Measurements from ENCODE around the gene PITRM1.

The PITRM1 gene

GRCh38 chr10:3139216-3139910 is 33.2 kb downstream of the PITRM1 start:
- DNase-seq (ENCODE audit: low spot score), result no peak

GRCh38 chr10:3137958-3138726 is 34.4 kb downstream of the PITRM1 start:
- no peak for DNase-seq (ENCODE audit: low spot score)

DNA sequence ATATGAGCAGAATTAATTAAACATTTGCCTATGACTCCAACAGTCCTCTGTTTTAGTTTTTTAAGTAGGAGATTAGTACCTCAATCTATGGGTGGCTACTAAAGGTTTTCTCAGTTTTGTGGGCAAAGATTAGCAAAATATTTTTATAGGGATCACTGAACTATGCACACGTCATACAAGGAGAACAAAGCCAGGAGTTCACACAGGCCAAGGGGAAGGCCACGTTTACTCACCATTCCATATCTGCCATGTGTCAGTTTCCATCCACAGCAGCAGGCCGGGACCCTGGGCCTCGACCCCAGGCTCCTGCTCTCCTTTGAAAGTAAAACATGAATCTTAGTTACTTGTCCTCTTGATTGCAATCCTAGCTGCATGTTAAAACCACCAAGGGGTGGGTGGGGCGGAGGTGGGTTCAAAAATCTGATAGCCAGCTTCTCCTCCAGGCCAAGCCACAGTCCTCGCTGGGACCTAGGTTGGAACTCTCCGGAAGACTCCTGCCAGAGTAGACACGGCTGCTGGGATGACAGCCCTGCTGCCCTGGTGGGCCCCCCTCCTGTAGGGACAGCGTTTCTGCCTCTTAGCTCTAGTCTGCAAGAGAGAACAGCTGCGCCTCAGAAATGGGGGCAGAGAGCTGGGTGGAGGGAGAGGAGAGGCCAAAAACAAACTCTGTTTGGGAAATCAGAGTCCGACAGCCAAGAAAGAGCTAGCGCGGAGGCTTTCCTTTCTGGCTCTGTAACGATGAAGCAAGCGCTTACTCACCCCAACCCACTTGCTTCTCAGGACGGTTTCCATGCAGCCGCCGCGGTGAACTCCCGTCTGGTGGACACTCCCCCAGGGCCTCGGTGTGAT is 35.6 kb downstream of the PITRM1 start:
- DNase-seq (ENCODE audit: low spot score), result no peak

- no peak for DNase-seq (ENCODE audit: low spot score)
These were observed 36.2 kb downstream of the PITRM1 start for GRCh38 chr10:3136336-3136735.

DNA sequence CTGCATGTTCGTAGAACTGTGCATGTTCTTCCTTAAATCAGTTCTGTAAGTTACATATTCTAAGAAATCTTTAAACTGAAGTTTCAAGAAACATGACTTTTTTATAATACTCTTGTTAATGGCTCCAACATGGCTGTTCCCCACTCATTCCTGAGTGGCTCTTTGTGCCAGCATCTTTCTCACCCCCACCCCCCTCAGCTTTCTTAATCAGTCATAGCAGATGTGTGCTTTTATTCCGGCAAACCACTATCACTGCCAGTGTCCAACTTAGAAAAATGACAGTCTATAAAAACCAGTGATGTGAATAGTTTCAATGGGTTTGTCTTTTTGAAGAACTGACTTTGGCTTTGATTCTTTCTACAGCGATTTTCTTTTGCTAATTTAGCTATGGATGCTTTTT is 37.6 kb downstream of the PITRM1 start:
- DNase-seq (ENCODE audit: low spot score), result no peak

DNA sequence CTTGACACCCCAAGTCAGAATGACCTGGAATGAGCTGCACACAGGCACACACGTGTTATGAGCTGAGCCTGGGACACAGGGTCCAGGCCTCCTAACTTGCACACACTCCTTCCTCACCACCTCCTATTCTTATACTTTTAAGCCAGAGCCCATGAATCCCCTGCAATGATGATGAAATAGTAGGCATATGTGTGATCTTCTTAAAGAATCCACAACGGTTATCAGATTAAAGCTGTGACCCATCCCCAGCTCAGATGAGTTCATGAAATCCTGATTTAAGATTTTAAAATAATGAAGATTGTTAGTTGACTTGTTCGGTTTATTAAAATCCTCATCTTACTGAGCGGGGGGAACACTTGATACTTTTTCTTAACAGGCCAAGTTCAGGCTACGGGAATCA is 38.6 kb downstream of the PITRM1 start:
- no peak for DNase-seq (ENCODE audit: low spot score)

DNA sequence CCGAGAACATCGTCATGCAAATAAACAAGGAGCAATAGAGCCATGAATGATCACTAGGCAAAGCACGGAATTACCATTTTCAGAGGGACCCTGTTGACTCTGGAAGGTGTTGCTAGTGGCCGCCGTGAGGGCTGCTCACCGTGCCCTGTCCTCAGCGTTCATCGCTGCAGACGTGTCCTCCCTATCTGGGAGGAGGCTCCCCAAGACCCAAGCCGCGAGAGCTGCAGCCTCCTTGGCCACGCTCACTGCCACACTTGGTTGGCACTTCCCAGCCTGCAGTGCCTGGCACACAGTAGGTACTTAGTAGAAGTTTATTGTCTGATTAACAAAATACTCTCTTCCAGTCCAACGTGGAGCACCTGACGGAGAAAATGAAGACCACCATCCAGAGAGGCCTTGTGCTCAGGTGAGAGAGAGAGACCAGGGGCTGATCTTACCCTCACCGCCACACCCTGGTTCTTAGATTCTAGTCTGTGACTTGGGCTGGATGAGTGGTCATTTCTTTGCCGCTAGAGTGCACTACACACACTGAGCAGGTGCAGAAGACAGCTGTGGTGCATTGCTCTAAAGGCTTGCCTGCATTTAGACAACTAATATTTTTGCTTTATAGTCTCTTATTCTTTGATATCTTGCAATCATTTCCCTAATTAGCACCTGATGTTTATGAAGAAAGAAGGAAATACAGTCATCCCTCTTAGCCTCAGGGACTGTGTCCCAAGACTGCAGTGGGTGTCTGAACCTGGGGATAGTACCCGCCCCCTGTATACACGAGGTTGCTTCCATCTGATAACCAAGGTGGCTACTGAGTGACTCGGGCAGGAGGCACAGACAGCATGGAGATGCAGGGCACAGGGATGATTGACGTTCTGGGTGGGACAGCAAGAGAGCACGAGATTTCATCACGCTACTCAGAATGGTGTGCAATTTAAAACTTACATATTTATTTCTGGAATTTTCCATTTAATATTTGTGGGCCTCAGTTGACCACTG is 40.3 kb downstream of the PITRM1 start:
- no peak for DNase-seq (ENCODE audit: low spot score)

- no peak for DNase-seq (ENCODE audit: low spot score)
These were observed 41.5 kb downstream of the PITRM1 start for GRCh38 chr10:3131098-3131497.

GRCh38 chr10:3129581-3130340 is 42.8 kb downstream of the PITRM1 start:
- DNase-seq (ENCODE audit: low spot score), result no peak

- no peak for DNase-seq (ENCODE audit: low spot score)
These were observed 44.0 kb downstream of the PITRM1 start for GRCh38 chr10:3128379-3129130.

- no peak for DNase-seq (ENCODE audit: low spot score)
These were observed 44.7 kb downstream of the PITRM1 start for GRCh38 chr10:3127921-3128320.

- no peak for DNase-seq (ENCODE audit: low spot score)
These were observed 45.7 kb downstream of the PITRM1 start for GRCh38 chr10:3126741-3127346.

DNA sequence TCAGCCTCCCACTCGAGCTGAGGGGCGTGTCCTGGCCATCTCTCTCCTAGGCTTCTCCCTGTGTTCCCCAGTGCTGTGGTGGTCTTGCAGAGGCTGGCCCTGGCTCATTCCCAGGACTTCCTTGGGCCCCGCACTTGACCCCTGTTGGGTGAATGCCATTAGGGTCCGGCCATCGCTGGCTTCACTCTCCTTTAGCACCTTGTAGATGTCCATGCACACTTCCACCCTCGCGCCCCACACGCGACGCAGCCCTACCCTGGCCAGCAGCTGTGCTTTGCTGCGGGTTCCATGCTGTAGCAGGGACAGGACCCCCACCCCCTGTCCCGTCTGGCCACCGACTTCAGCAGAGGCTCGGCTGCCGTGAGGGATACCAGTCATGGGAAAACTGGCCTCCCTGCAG is 46.3 kb downstream of the PITRM1 start:
- no peak for DNase-seq (ENCODE audit: low spot score)

DNA sequence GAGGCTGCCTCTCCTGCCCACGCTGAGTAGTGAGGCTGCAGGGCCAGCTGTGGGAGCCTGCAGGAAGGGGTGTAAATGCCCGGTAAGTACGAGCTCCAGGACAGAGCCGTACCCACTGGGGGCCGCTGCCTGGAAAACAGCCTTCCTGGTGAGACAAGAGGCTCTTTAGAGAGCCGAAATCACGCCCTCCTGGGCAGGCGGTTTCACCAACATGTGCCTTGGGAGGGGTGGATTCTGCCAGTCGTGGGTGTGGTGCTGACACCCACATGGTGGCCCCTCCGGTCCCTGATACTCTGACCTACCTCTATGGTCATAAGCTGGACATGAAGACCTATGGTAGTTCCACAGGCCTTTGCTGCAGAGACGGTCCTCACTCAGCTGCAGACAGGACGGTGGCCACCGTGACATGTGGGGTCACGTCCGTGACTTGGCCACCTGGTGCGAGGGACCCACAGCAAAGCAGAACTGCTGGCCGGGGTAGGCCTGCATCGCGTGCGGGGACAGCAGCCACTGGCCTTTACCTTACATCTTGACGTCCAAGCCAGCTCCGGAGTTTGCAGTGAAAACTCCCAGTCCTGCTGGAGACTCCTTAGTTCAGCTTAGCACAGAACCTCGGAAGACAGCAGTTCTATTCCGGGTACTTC is 46.9 kb downstream of the PITRM1 start:
- no peak for DNase-seq (ENCODE audit: low spot score)

DNA sequence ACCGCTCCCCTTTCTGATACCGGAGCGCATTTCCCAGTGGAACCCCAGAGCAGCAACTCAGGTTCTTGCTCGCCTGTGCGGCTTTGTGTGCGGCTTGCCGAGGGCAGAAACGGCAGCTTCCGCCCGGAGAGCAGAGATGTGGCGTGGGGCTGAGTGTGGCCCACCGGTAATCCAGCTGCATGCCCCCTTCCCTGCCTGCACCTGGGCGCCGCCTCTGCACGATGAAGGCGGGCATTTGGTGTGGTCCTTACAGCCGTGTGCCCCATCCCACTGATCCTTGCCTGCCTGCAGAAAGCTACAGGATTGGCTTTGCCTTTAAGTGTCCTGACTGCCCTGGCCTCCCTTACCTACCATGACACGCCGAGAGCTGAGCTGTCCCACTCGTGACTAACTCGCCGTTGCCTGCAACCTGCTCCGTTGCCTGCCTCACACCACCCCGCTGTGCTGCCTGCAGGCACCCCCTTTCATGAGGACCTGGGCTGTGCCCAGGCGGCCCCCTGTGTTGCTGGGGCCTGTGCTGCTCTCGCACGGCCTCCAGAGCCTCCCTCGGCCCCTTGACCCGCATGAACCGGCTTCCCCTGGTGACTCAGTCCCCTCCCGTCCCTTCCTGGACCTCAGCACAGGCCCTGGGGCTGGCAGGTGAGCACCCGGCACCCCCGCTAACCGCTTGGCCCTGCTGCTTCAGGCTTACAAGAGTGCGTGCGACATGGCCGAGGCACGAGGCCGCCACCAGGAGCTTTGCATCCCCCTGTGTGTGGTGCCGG is 48.0 kb downstream of the PITRM1 start:
- no peak for DNase-seq (ENCODE audit: low spot score)

GRCh38 chr10:3123571-3124411 is 48.8 kb downstream of the PITRM1 start:
- no peak for DNase-seq (ENCODE audit: low spot score)

- DNase-seq (ENCODE audit: low spot score), result no peak
These were observed 49.9 kb downstream of the PITRM1 start for GRCh38 chr10:3122486-3123205.
